HUES6 (cell line): ENCODE results near the gene FAM124B.

Source experiments
- H3K27ac ChIP-seq: 2 replicates; pipeline ENCODE4 v1.7.0; 2013; ENCODE audit warnings: low read depth, mild to moderate bottlenecking, low read length, inconsistent platforms
- H3K27me3 ChIP-seq: 2 replicates; pipeline ENCODE4 v1.6.1; 2013; ENCODE audit warnings: low read length; ENCODE audit not compliant: control insufficient read depth, insufficient read depth
- H3K36me3 ChIP-seq: 2 replicates; pipeline ENCODE4 v1.6.1; 2013; ENCODE audit warnings: low read length; ENCODE audit not compliant: control insufficient read depth, insufficient read depth
- H3K4me1 ChIP-seq: 2 replicates; pipeline ENCODE4 v1.6.1; 2013; ENCODE audit warnings: low read length; ENCODE audit not compliant: control insufficient read depth, insufficient read depth
- H3K4me3 ChIP-seq: 2 replicates; pipeline ENCODE4 v1.5.1; 2013; ENCODE audit warnings: low read depth, low read length
- H3K9ac ChIP-seq: one replicate; pipeline ENCODE4 v1.6.1; 2013; ENCODE audit warnings: mild to moderate bottlenecking, low read length
- H3K9me3 ChIP-seq: 2 replicates; pipeline ENCODE4 v1.6.1; 2013; ENCODE audit warnings: low read depth, low read length; ENCODE audit not compliant: control insufficient read depth, insufficient read depth

Gene FAM124B

GRCh38 chr2:224412141-224413015 lies 10.5 kb upstream of the FAM124B start:
- H3K9ac ChIP-seq, result no peak overlapping the region
- H3K27me3 ChIP-seq, result no peaks in the 10 kb centered on the region
- H3K4me3 ChIP-seq, result no peak overlapping the region
- H3K27ac ChIP-seq, result no peak overlapping the region
- no peaks in the 10 kb centered on the region for H3K36me3 ChIP-seq
- H3K9me3 ChIP-seq, result no peaks in the 10 kb centered on the region
- H3K4me1 ChIP-seq, result peaks cover 11% of the 10 kb centered on the region; the same call in 1 of the 2 replicates

DNA sequence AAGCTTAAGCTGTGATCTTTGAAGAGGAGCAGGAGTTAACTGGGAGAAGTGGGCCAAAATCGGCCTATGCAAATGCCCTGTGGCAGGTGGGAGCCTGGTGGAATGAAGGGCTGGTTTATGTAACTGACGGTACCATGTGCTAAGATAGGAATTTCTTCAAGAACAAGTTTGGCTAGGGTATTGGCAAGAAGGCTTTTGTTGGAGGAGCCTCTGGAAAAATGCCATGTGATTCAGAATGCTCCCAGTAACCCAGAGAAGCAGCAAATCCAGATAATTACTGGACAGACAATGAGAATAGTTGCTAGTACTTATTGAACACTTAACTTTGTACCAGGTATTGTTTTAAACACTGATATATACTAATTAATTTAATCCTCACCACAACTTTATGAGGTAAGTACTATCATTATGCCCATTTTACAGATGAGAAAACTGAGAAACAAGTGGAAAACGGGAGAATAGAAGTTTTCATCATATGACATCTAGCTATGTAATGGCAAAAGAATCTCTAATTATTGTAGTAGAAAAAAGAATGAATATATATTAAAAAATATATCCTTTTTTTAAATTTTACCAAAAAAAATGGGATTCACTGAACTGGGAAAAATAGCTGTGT lies 9.1 kb upstream of the FAM124B start:
- Histone ChIP-seq H3K4me1 (no peaks in the 10 kb centered on the region), H3K27ac (no peak overlapping the region), H3K27me3 (no peaks in the 10 kb centered on the region), H3K36me3 (no peaks in the 10 kb centered on the region), H3K9me3 (peaks cover 10% of the 10 kb centered on the region), H3K9ac (no peak overlapping the region), H3K4me3 (no peak overlapping the region)

DNA sequence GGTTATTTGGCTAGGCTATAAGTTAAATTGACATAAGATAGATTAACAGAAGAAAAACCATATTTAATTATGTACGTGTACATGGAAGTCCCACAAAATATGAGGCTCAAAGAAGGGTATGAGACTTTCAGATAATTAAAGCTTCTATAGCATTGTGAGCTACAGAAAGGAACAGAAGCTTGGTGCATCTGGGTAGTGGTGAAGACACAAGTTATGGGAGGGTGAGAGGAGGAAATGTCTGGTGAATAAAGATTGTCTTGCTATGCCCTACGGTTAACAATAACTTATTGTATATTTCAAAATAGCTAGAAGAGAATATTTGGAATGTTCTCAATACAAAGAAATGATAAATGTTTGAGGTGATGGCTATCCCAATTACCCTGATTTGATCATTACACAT lies 6.8 kb upstream of the FAM124B start:
- H3K9ac ChIP-seq, result no peak overlapping the region
- no peaks in the 10 kb centered on the region for H3K27me3 ChIP-seq
- H3K4me1 ChIP-seq, result no peaks in the 10 kb centered on the region
- peaks cover 19% of the 10 kb centered on the region for H3K9me3 ChIP-seq
- no peaks in the 10 kb centered on the region for H3K36me3 ChIP-seq
- no peak overlapping the region for H3K4me3 ChIP-seq
- no peak overlapping the region for H3K27ac ChIP-seq

GRCh38 chr2:224407241-224407701 lies 5.4 kb upstream of the FAM124B start:
- H3K9me3 ChIP-seq, result peaks cover 19% of the 10 kb centered on the region
- H3K27me3 ChIP-seq, result no peaks in the 10 kb centered on the region
- H3K4me3 ChIP-seq, result no peak overlapping the region
- H3K36me3 ChIP-seq, result no peaks in the 10 kb centered on the region
- H3K27ac ChIP-seq, result no peak overlapping the region
- H3K4me1 ChIP-seq, result no peaks in the 10 kb centered on the region
- no peak overlapping the region for H3K9ac ChIP-seq

DNA sequence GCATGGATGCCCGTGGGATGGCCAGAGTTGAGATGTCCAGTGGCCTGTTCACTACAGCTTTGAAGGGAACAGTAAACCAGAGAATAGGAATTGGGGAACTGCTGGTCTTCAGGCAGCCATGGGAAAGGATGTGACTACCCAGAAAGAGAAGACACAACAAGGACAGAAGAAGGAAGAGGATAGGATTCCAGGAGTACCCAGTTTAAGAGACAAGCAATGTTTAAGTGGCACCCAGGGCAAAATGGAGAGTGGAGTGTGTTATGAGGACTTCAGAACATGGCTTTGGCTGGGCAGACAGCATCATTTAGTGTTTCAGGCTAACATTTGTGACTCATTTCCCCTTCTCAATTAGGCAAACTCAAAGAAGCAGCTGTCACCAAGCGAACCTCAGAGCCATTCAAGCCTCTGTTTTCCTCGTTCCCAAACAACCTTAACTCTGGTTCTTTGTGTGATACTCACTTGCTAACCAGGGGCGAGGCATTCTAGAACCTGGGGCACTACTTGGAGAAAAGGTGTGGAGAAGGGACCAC lies 4.0 kb upstream of the FAM124B start:
- Histone ChIP-seq H3K9me3 (peaks cover 19% of the 10 kb centered on the region), H3K36me3 (no peaks in the 10 kb centered on the region), H3K4me1 (no peaks in the 10 kb centered on the region), H3K27me3 (no peaks in the 10 kb centered on the region), H3K27ac (no peak overlapping the region), H3K9ac (no peak overlapping the region), H3K4me3 (no peak overlapping the region)

DNA sequence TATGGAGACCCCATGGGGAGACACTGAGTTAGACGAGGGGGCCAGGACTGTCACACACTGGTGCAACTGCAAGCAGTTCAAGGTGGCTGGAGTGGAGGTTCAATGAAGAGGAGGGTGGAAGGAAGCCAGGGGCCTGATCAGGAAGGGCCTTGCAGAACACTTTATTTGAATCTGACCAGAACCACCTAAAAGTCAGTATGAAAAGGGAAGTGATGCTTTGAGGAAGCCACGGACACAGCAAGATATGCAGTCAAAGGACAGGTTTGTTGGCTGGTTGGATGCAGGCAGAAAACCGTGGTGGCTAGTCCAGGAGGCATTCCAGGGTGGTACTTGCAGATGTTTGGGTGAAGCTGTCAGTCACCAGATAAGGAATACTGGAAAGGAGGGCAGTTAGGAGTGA lies 3.5 kb upstream of the FAM124B start:
- Histone ChIP-seq H3K27ac (no peak overlapping the region), H3K4me1 (no peaks in the 10 kb centered on the region), H3K36me3 (no peaks in the 10 kb centered on the region), H3K9ac (no peak overlapping the region), H3K4me3 (no peak overlapping the region), H3K27me3 (no peaks in the 10 kb centered on the region), H3K9me3 (peaks cover 19% of the 10 kb centered on the region)

GRCh38 chr2:224404796-224405195 lies 2.9 kb upstream of the FAM124B start:
- Histone ChIP-seq H3K9ac (no peak overlapping the region), H3K4me1 (0 out of 2 replicates have a peak, but pooled peaks cover under 1% of the 10 kb centered on the region), H3K27me3 (no peaks in the 10 kb centered on the region), H3K27ac (no peak overlapping the region), H3K9me3 (peaks cover 19% of the 10 kb centered on the region), H3K36me3 (no peaks in the 10 kb centered on the region), H3K4me3 (no peak overlapping the region)

- 0 out of 2 replicates have a peak, but pooled peaks cover 3% of the 10 kb centered on the region for H3K4me1 ChIP-seq
- H3K27ac ChIP-seq, result no peak overlapping the region
- peaks cover 19% of the 10 kb centered on the region for H3K9me3 ChIP-seq
- H3K4me3 ChIP-seq, result no peak overlapping the region
- no peaks in the 10 kb centered on the region for H3K27me3 ChIP-seq
- no peak overlapping the region for H3K9ac ChIP-seq
- H3K36me3 ChIP-seq, result no peaks in the 10 kb centered on the region
These were observed 1.8 kb upstream of the FAM124B start for GRCh38 chr2:224403657-224404056.

GRCh38 chr2:224400886-224401632 lies 848 bp downstream of the FAM124B start:
- Histone ChIP-seq H3K9me3 (peaks cover 9% of the 10 kb centered on the region), H3K4me3 (no peak overlapping the region), H3K9ac (no peak overlapping the region), H3K36me3 (no peaks in the 10 kb centered on the region), H3K27me3 (no peaks in the 10 kb centered on the region), H3K27ac (no peak overlapping the region), H3K4me1 (0 out of 2 replicates have a peak, but pooled peaks cover 3% of the 10 kb centered on the region)

GRCh38 chr2:224400174-224400810 lies 1.6 kb downstream of the FAM124B start:
- Histone ChIP-seq H3K27ac (no peak overlapping the region), H3K4me3 (no peak overlapping the region), H3K27me3 (no peaks in the 10 kb centered on the region), H3K9ac (no peak overlapping the region), H3K4me1 (0 out of 2 replicates have a peak, but pooled peaks cover 3% of the 10 kb centered on the region), H3K36me3 (no peaks in the 10 kb centered on the region), H3K9me3 (peaks cover 1% of the 10 kb centered on the region; the same call in 1 of the 2 replicates)
